C4-2B (cell line): ENCODE data around the gene RNF7.

Experiments used
- ZFX ChIP-seq: fragments of 450-650 bp; IDR thresholded peaks from 2 replicates; pipeline ENCODE4 v1.6.1; 2017
- TF ChIP-seq, protein P1 (sequence below): fragments of 450-650 bp; conservative IDR thresholded peaks from 2 replicates; pipeline ENCODE4 v1.5.1; 2017; ENCODE audit warnings: mild to moderate bottlenecking

- TF ChIP-seq, protein P1, sequence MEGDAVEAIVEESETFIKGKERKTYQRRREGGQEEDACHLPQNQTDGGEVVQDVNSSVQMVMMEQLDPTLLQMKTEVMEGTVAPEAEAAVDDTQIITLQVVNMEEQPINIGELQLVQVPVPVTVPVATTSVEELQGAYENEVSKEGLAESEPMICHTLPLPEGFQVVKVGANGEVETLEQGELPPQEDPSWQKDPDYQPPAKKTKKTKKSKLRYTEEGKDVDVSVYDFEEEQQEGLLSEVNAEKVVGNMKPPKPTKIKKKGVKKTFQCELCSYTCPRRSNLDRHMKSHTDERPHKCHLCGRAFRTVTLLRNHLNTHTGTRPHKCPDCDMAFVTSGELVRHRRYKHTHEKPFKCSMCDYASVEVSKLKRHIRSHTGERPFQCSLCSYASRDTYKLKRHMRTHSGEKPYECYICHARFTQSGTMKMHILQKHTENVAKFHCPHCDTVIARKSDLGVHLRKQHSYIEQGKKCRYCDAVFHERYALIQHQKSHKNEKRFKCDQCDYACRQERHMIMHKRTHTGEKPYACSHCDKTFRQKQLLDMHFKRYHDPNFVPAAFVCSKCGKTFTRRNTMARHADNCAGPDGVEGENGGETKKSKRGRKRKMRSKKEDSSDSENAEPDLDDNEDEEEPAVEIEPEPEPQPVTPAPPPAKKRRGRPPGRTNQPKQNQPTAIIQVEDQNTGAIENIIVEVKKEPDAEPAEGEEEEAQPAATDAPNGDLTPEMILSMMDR, result no peak
- TF ChIP-seq ZFX, result no peak
Measured at GRCh38 chr3:141764465-141764864, 26.4 kb downstream of the RNF7 start.
